Spleen (tissue), 7 donors: ENCODE data around the gene SUMO4.

Experiments
- POLR2A ChIP-seq, 3 donors: fragments of 450-650 bp; IDR thresholded peaks; one replicate each; pipeline ENCODE4 v1.5.1; 2017; ENCODE audit warnings: antibody characterized with exemption in 3 of 3, mild to moderate bottlenecking in 1 of 3
- POLR2AphosphoS5 ChIP-seq, 3 donors: sonication (generic); formaldehyde crosslinking; IDR thresholded peaks; one replicate each; pipeline ENCODE4 v1.5.1; 2017; ENCODE audit warnings: antibody characterized with exemption in 3 of 3
- TF ChIP-seq, protein P1 (sequence below), 11 experiments: fragments of 200-600 bp in 7 of 11; fragments of 450-650 bp in 4 of 11; sonication (generic) in 4 of 11; IDR thresholded peaks in 8 of 11; conservative IDR thresholded peaks in 3 of 11; 1 replicate in 7 of 11; 2 replicates in 4 of 11; pipeline versions ENCODE4 v1.4.0 to v1.8.0; 2016 to 2021; ENCODE audit warnings: antibody characterized with exemption in 11 of 11, inconsistent platforms in 4 of 11, mild to moderate bottlenecking in 1 of 11
- donor health status: DM: no; HTN: no; CAD: no; lungs with moderate emphysema.
- donor health status: DM: no; HTN: no; CAD: no.
- donor health status: DM: no; HTN: no; CAD: no.

DNA sequence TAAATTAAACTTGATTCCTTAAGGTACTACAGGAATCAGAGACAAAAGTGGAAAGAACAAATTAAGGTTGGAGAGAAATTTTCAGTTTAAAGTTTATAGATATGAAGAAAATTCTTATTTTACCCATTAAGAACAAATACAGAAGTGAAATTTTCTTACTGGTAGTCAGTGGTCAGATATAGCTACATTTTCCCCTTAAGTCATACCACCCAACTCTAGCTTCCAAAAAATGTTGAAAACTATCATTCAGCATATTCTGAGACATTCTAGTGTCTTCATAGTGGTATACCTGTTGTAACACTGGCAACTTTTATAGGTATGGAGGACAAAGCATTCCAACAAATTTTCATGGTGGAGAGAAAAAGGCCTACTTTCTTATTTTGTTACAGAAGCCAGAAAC, 15.6 kb upstream of the SUMO4 start:
- TF ChIP-seq, protein P1, sequence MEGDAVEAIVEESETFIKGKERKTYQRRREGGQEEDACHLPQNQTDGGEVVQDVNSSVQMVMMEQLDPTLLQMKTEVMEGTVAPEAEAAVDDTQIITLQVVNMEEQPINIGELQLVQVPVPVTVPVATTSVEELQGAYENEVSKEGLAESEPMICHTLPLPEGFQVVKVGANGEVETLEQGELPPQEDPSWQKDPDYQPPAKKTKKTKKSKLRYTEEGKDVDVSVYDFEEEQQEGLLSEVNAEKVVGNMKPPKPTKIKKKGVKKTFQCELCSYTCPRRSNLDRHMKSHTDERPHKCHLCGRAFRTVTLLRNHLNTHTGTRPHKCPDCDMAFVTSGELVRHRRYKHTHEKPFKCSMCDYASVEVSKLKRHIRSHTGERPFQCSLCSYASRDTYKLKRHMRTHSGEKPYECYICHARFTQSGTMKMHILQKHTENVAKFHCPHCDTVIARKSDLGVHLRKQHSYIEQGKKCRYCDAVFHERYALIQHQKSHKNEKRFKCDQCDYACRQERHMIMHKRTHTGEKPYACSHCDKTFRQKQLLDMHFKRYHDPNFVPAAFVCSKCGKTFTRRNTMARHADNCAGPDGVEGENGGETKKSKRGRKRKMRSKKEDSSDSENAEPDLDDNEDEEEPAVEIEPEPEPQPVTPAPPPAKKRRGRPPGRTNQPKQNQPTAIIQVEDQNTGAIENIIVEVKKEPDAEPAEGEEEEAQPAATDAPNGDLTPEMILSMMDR (IDR thresholded peaks at IDR 0.05 in 8 of 11, conservative IDR thresholded peaks at IDR 0.05 in 3 of 11), result no peak
- no peak for TF ChIP-seq POLR2AphosphoS5 (IDR thresholded peaks at IDR 0.05)
- TF ChIP-seq POLR2A (IDR thresholded peaks at IDR 0.05), result no peak
